Endothelial cell of umbilical vein (primary cell): ENCODE measurements around the gene ARHGEF17. TPM values are rescaled to one million over a fixed set of nuclear protein-coding genes. Genes with fewer than 3 reads are reported as not detected.

ENCODE experiments used
- BruUV-seq: library from RNA; stranded (reverse); fragments of 400-500 nt; replicated peaks from 2 replicates; lab custom pipeline; 2021; lab: Mats Ljungman, UMichigan
- CTCF ChIA-PET: fragments of 300-600, 350-600 bp; sonication (Branson Sonifier 250); formaldehyde crosslinking; loops from one replicate; lab custom pipeline; 2021; ENCODE audit warnings: antibody characterized with exemption, inconsistent platforms; lab: Charles Lee
- POLR2A ChIA-PET: fragments of 300-600, 350-600 bp; sonication (Branson Sonifier 250); formaldehyde crosslinking; loops from one replicate; lab custom pipeline; 2021; ENCODE audit warnings: antibody characterized with exemption, inconsistent platforms; lab: Charles Lee
- DNase-seq: peaks from one replicate; pipeline ENCODE4 v3.0.0-alpha.2; 2011; ENCODE audit warnings: low read depth, low spot score
- FAIRE-seq: peaks from 2 replicates; lab custom pipeline; 2011; peaks lifted over from hg19 to GRCh38; lab: Jason Lieb, UNC
- H2AFZ ChIP-seq: 2 replicates; pipeline ENCODE4 v1.6.0; 2012; ENCODE audit warnings: low read depth, low read length, control low read depth, inconsistent platforms
- H3K27ac ChIP-seq: 2 replicates; pipeline ENCODE4 v1.5.1; 2011; ENCODE audit warnings: low read depth, mild to moderate bottlenecking, control low read depth, low read length, moderate library complexity; ENCODE audit not compliant: insufficient read depth
- H3K27me3 ChIP-seq, 2 experiments: 2 replicates each; pipeline versions ENCODE4 v1.6.0 to v1.6.1; 2011; ENCODE audit warnings: low read length in 2 of 2, mixed read lengths in 1 of 2; ENCODE audit not compliant: control insufficient read depth in 2 of 2, insufficient read depth in 2 of 2
- H3K36me3 ChIP-seq, 2 experiments: 2 replicates in 1 of 2; 3 replicates in 1 of 2; pipeline ENCODE4 v1.5.1; 2011; ENCODE audit warnings: low read length in 2 of 2, mild to moderate bottlenecking in 1 of 2, moderate library complexity in 1 of 2; ENCODE audit not compliant: control insufficient read depth in 2 of 2, insufficient read depth in 2 of 2; ENCODE audit errors: extremely low read depth in 1 of 2
- H3K4me1 ChIP-seq: 3 replicates; pipeline ENCODE4 v1.5.1; 2011; ENCODE audit warnings: mild to moderate bottlenecking, low read length; ENCODE audit not compliant: control insufficient read depth, insufficient read depth; ENCODE audit errors: extremely low read depth
- H3K4me2 ChIP-seq: 2 replicates; pipeline ENCODE4 v1.6.1; 2011; ENCODE audit warnings: low read length, control low read depth, mixed read lengths; ENCODE audit not compliant: insufficient read depth
- H3K4me3 ChIP-seq, 3 experiments: fragments of 200-600 bp in 1 of 3; sonication (generic), shearing (Covaris generic) in 1 of 3; replicated peaks in 1 of 3; 2 replicates each; pipeline ENCODE4 v1.5.1; 2011 to 2016; ENCODE audit warnings: control low read depth in 3 of 3, low read length in 3 of 3, mild to moderate bottlenecking in 2 of 3, inconsistent platforms in 1 of 3, low read depth in 1 of 3, moderate library complexity in 1 of 3; ENCODE audit not compliant: insufficient read depth in 1 of 3
- H3K79me2 ChIP-seq: 2 replicates; pipeline ENCODE4 v1.6.0; 2012; ENCODE audit warnings: low read length, inconsistent platforms; ENCODE audit not compliant: control insufficient read depth, insufficient read depth
- H3K9ac ChIP-seq: replicated peaks from 2 replicates; pipeline ENCODE3; 2011; ENCODE audit warnings: low read length, control low read depth; ENCODE audit not compliant: insufficient read depth; ENCODE audit errors: extremely low read depth
- H3K9me1 ChIP-seq: replicated peaks from 3 replicates; pipeline ENCODE4 v1.6.0; 2011; ENCODE audit warnings: mild to moderate bottlenecking, low read length; ENCODE audit not compliant: control insufficient read depth, insufficient read depth; ENCODE audit errors: extremely low read depth
- H3K9me3 ChIP-seq: replicated peaks from 2 replicates; pipeline ENCODE4 v1.5.1; 2012; ENCODE audit warnings: low read length, inconsistent platforms; ENCODE audit not compliant: control insufficient read depth, insufficient read depth
- H4K20me1 ChIP-seq: replicated peaks from 2 replicates; pipeline ENCODE3; 2011; ENCODE audit warnings: mild to moderate bottlenecking, low read length; ENCODE audit not compliant: control insufficient read depth, insufficient read depth; ENCODE audit errors: extremely low read depth
- CTCF ChIP-seq, 2 donors: IDR thresholded peaks; 1 replicate in 1 of 2; 2 replicates in 1 of 2; pipeline ENCODE4 v1.5.1; 2011; ENCODE audit warnings: low read length in 2 of 2, mild to moderate bottlenecking in 2 of 2, moderate library complexity in 2 of 2, control low read depth in 1 of 2, inconsistent platforms in 1 of 2, low read depth in 1 of 2; ENCODE audit not compliant: insufficient read depth in 1 of 2; ENCODE audit errors: extremely low read depth in 1 of 2
- EZH2 ChIP-seq: IDR thresholded peaks from 2 replicates; pipeline ENCODE4 v1.6.1; 2012; ENCODE audit warnings: borderline replicate concordance, low read depth, mild to moderate bottlenecking, moderate library complexity, low read length, inconsistent platforms; ENCODE audit not compliant: severe bottlenecking
- FOS ChIP-seq: IDR thresholded peaks from 2 replicates; pipeline ENCODE4 v1.6.1; 2011; ENCODE audit warnings: mild to moderate bottlenecking, low read length, moderate library complexity, borderline replicate concordance; ENCODE audit not compliant: insufficient read depth
- GATA2 ChIP-seq: IDR thresholded peaks from 2 replicates; pipeline ENCODE4 v1.7.0; 2011; ENCODE audit warnings: low read depth, mild to moderate bottlenecking, moderate library complexity, mixed read lengths, low read length; ENCODE audit not compliant: insufficient read length, insufficient read depth
- JUN ChIP-seq: IDR thresholded peaks from 2 replicates; pipeline ENCODE4 v1.6.1; 2011; ENCODE audit warnings: borderline replicate concordance, low read depth; ENCODE audit not compliant: insufficient read length, insufficient read depth
- MAX ChIP-seq: IDR thresholded peaks from 2 replicates; pipeline ENCODE4 v1.6.1; 2011; ENCODE audit not compliant: insufficient read depth, insufficient read length
- MYC ChIP-seq: IDR thresholded peaks from one replicate; pipeline ENCODE4 v1.6.1; 2011; ENCODE audit warnings: mild to moderate bottlenecking, low read depth, low read length
- POLR2A ChIP-seq: IDR thresholded peaks from 2 replicates; pipeline ENCODE4 v1.6.1; 2012; ENCODE audit warnings: low read depth, mild to moderate bottlenecking, control low read depth, low read length
- POLR2AphosphoS5 ChIP-seq: IDR thresholded peaks from 2 replicates; pipeline ENCODE4 v1.6.1; 2012; ENCODE audit warnings: low read depth, mild to moderate bottlenecking, control low read depth, low read length, moderate library complexity; ENCODE audit not compliant: insufficient read depth
- dilution Hi-C: fragments of 300-500 bp; cut with MboI; formaldehyde crosslinking; loops from one replicate; pipeline ENCODE4 v1.15.0; 2019; ENCODE audit warnings: low sequenced_read_pairs; ENCODE audit not compliant: extremely low pct_ligation_motif_present
- intact Hi-C: fragments of 100-400 bp; cut with micrococcal nuclease; formaldehyde crosslinking; loops from one replicate; pipeline ENCODE4 v1.10.0; 2022
- polyA plus RNA-seq, 4 experiments: library from polyadenylated mRNA; depleted of rRNA in 3 of 4; stranded (reverse) in 3 of 4; unstranded in 1 of 4; fragments of >200 nt; gene quantifications; 2 replicates each; pipeline versions ENCODE4 v1.2.1 to v1.2.3, GENCODE V29; 2011 to 2012; ENCODE audit warnings: missing spikeins in 1 of 4
- total RNA-seq: library from RNA; stranded (reverse); gene quantifications from 2 replicates; pipeline ENCODE4 v1.2.3, GENCODE V29; 2021

Gene ARHGEF17
- total and polyA plus RNA-seq, 2 donors (not counting 3 experiments of a cell fraction or from before 2014, with no cell fraction given), result 74.9 to 89.9 TPM

- Histone ChIP-seq H3K9ac (no peak overlapping the region), H3K9me3 (no peaks in the 10 kb centered on the region), H3K9me1 (no peaks in the 10 kb centered on the region), H3K4me2 (no peak overlapping the region), H3K4me3 (no peak overlapping the region), H3K27me3 (no peaks in the 10 kb centered on the region), H2AFZ (no peak overlapping the region), H3K4me1 (peaks cover 14% of the 10 kb centered on the region), H3K27ac (no peak overlapping the region), H4K20me1 (no peaks in the 10 kb centered on the region), H3K79me2 (no peaks in the 10 kb centered on the region), H3K36me3 (peaks cover 11 to 69% of the 10 kb centered on the region in 2 experiments)
- dilution Hi-C loops (no loop called here), intact Hi-C loops (no loop called here)
- ChIA-PET POLR2A (no interaction called here), CTCF (interaction anchor here (1.3 to 4.9 kb wide), 3 partner anchors 11 to 31 kb away, joined by 5 to 54 read pairs (median 5); no protein-coding TSS in a partner anchor)
- TF ChIP-seq FOS, result no peak
- no peak for TF ChIP-seq GATA2
- no peak for TF ChIP-seq POLR2A
- no peak for TF ChIP-seq CTCF (IDR thresholded peaks at IDR 0.05; ENCODE audit: extremely low read depth in 1 of 2, insufficient read depth in 1 of 2, low read depth in 1 of 2, low read length in 2 of 2)
- no peak for TF ChIP-seq MYC
- no peak for TF ChIP-seq MAX
- TF ChIP-seq POLR2AphosphoS5, result no peak
- no peak for TF ChIP-seq EZH2
- no peak for TF ChIP-seq JUN
- BruUV-seq, result no TSS peak
- DNase-seq, result no peak
- FAIRE-seq, result no peak
These were observed 54.1 kb downstream of the ARHGEF17 start for GRCh38 chr11:73361953-73362776.
